Activated CD8-positive, alpha-beta memory T cell treated with anti-CD3 and anti-CD28 coated beads, Interleukin-2, amount 10 ng/mL, durations not matched to agents 7 days and 5 days (primary cell): ENCODE measurements around the gene GLA. TPM values are rescaled to one million over a fixed set of nuclear protein-coding genes. Genes with fewer than 3 reads are reported as not detected.

ENCODE experiments used
- ATAC-seq: fragments of 150-1000 bp; cut with Tn5 transposase; one replicate; pipeline ENCODE4 v1.10.0; 2021; ENCODE audit warnings: moderate library complexity
- CTCF ChIA-PET: fragments of 350-600 bp; sonication (Branson Sonifier 250); formaldehyde crosslinking; loops from one replicate; lab custom pipeline; 2021; ENCODE audit warnings: antibody characterized with exemption; lab: Charles Lee
- DNase-seq: peaks from one replicate; pipeline ENCODE4 v3.0.0-alpha.2; 2020
- H3K27ac Mint-ChIP-seq: one replicate; pipeline ENCODE4 v1.8.0; 2021; ENCODE audit warnings: mild to moderate bottlenecking, mixed read lengths
- H3K27me3 Mint-ChIP-seq: one replicate; pipeline ENCODE4 v1.8.0; 2021; ENCODE audit warnings: mixed read lengths
- H3K36me3 Mint-ChIP-seq: one replicate; pipeline ENCODE4 v1.8.0; 2021; ENCODE audit warnings: mild to moderate bottlenecking, mixed read lengths
- H3K4me1 Mint-ChIP-seq: one replicate; pipeline ENCODE4 v1.8.0; 2021; ENCODE audit warnings: mixed read lengths
- H3K4me3 Mint-ChIP-seq: one replicate; pipeline ENCODE4 v1.8.0; 2021; ENCODE audit warnings: mild to moderate bottlenecking, moderate library complexity, mixed read lengths
- H3K9me3 Mint-ChIP-seq: one replicate; pipeline ENCODE4 v1.8.0; 2022; ENCODE audit warnings: low read depth, mixed read lengths
- total RNA-seq, 2 experiments: library from RNA; stranded (reverse); gene quantifications; one replicate each; pipeline ENCODE4 v1.2.3, GENCODE V29; 2021

Gene GLA
- total RNA-seq, 2 experiments from 2014 or later, result 40.2 to 60.4 TPM

DNA sequence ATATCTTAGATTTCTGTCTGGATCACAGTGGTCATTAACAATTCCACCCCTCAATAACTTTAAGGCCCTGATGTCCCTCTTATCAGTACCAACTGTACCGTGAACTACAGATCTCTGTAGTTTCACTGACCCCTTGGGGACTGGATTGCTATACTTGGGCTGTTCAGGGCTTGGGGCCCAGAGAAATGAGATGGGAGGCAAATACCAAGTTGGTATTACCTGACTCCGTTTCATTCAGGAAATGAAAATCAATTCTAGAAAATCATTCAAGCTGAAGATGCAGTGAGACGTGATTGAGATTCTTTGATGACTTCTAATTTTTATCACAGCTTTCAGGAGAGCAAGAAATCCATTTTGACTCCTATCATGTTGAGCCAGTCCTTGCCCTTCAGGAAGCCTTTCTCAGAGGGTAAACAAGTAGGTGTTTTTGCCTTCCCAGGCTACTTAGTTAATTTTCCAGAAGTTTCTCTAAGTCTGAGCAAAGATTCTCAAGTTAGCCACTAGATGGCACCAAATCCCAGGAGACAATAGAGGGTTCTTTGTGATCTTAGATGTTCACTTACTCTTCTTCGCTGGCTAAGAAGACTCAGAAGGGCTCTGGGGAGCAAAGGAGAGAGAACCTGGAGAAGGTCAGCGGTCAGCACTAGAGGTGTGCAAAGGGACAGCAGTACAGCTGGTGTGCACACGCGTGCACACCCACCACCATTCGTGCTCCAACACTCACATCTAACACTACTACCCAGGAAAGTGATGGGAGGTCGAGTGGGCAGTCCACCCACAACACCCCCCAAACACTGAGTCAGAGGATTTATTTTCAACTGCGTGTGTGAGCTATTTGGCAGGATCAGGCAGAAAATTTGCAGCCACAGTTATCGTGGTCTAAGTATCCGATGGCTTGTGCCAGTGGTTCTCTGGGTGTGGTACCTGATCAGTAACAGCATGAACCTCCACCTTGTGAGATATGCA, 7.7 kb upstream of the GLA start:
- CTCF ChIA-PET, result interaction anchor here (0.6 to 1.9 kb wide), 6 partner anchors 25 to 388 kb away, joined by 3 to 4 read pairs (median 3); partner anchors contain the start of genes ARMCX6 and RPL36A
- Mint-ChIP-seq H3K4me3 (no peak overlapping the region), H3K27ac (peak overlapping the region; percentile 61), H3K36me3 (peaks cover 25% of the 10 kb centered on the region), H3K9me3 (no peaks in the 10 kb centered on the region), H3K27me3 (no peaks in the 10 kb centered on the region), H3K4me1 (peaks cover 51% of the 10 kb centered on the region)
- ATAC-seq (peak; percentile 60), DNase-seq (peak; percentile 42)

DNA sequence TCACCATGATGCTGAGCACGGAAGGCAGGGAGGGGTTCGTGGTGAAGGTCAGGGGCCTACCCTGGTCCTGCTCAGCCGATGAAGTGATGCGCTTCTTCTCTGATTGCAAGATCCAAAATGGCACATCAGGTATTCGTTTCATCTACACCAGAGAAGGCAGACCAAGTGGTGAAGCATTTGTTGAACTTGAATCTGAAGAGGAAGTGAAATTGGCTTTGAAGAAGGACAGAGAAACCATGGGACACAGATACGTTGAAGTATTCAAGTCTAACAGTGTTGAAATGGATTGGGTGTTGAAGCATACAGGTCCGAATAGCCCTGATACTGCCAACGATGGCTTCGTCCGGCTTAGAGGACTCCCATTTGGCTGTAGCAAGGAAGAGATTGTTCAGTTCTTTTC, 4.3 kb upstream of the GLA start:
- DNase-seq, result no peak
- Mint-ChIP-seq H3K4me1 (peaks cover 42% of the 10 kb centered on the region), H3K9me3 (no peaks in the 10 kb centered on the region), H3K36me3 (peaks cover 27% of the 10 kb centered on the region), H3K4me3 (no peak overlapping the region), H3K27ac (no peak overlapping the region), H3K27me3 (no peaks in the 10 kb centered on the region)
- CTCF ChIA-PET, result no interaction called here
- ATAC-seq, result no peak

DNA sequence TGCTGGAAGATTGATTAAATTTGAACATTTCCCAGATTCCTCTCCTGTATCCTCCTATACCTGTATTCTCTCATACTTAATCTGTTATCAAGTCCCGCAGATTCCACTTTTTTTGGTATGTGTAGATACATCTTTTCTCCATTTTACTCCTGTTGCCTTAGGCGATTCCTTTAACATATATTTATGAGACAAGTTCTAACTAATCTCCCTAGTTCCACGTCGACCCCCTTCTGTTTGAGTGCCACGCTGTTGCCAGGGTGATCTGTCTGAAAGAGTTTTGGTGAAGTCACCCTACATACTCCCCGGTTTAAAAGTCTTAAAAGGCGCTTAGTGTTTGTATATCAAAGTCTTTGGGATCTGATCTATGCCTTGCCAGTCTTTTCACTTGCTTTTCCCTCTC, 2.7 kb upstream of the GLA start:
- H3K9me3 Mint-ChIP-seq, result no peaks in the 10 kb centered on the region
- no peak for DNase-seq
- H3K36me3 Mint-ChIP-seq, result peaks cover 27% of the 10 kb centered on the region
- no peak for ATAC-seq
- peak overlapping the region; percentile 55 for H3K4me3 Mint-ChIP-seq
- CTCF ChIA-PET, result no interaction called here
- no peaks in the 10 kb centered on the region for H3K27me3 Mint-ChIP-seq
- peak overlapping the region; percentile 75 for H3K27ac Mint-ChIP-seq
- peaks cover 39% of the 10 kb centered on the region for H3K4me1 Mint-ChIP-seq

DNA sequence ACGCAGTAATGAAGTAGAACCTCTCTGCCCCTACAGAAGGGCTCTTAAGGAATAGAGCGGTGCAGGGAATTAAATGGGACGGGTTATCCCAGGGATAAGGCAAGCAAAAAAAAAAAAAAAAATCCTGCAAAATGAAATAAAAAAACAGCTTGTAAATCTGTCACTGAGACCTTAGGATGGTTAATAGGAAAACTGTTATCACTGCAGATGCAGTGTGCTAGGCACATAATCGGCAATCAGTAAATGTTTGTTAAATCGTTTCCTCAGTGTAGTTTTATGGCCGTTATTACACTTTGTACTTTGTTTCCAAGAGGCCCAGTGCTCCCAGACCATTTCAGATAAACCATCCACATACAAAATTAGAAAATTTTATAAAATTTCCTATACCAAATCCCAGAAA, 1.3 kb upstream of the GLA start:
- peaks cover 29% of the 10 kb centered on the region for H3K36me3 Mint-ChIP-seq
- peaks cover 35% of the 10 kb centered on the region for H3K4me1 Mint-ChIP-seq
- H3K4me3 Mint-ChIP-seq, result peak overlapping the region; percentile 98
- CTCF ChIA-PET, result no interaction called here
- no peak for ATAC-seq
- DNase-seq, result no peak
- H3K9me3 Mint-ChIP-seq, result no peaks in the 10 kb centered on the region
- peak overlapping the region; percentile 98 for H3K27ac Mint-ChIP-seq
- H3K27me3 Mint-ChIP-seq, result no peaks in the 10 kb centered on the region

DNA sequence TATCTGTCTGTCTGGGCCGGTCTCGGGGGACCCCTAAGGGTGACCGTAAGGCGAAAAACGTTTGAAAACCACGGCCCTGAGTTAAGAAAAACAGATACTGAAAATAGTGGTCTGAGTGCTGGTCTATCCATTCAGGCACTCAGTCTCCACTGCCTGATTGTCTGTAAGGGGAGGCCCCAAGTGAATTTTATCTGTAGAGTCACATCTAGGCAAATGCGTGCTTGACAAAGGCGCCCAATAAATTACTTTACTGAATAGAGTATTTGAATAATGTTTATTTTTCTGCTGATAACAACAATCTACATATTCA, 762 bp upstream of the GLA start:
- no peaks in the 10 kb centered on the region for H3K9me3 Mint-ChIP-seq
- peaks cover 32% of the 10 kb centered on the region for H3K36me3 Mint-ChIP-seq
- CTCF ChIA-PET, result no interaction called here
- peak overlapping the region; percentile 98 for H3K4me3 Mint-ChIP-seq
- peak overlapping the region; percentile 98 for H3K27ac Mint-ChIP-seq
- H3K4me1 Mint-ChIP-seq, result peaks cover 36% of the 10 kb centered on the region
- ATAC-seq (peak; percentile 17), DNase-seq (no peak)
- H3K27me3 Mint-ChIP-seq, result no peaks in the 10 kb centered on the region

DNA sequence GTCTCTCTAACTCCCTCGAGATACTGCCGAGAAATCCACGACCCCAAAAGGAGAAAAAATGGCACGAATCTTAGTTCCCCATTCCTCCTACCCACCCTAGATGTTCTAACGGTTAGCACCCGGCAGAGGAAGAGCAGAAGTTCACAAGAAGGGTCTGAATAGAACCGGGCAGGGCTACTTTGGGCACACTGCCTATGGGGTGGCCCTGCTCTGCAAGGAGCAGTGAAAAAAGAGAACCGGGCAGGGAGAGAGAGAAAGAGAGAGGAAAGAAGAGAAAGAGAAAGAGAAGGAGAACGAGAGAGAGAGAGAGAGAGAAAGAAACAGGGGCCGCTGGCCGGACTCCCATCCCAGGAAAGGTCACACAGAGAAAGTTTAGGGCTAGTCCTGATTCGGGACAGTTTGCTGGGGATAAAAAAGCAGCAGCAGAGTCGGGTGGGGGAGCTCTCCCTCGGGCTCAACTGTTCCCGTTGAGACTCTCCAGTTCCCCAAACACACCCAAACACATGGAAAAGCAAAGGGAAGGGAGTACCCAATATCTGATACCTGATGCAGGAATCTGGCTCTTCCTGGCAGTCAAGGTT, 468 bp downstream of the GLA start:
- no peaks in the 10 kb centered on the region for H3K9me3 Mint-ChIP-seq
- DNase-seq, result no peak
- H3K36me3 Mint-ChIP-seq, result peaks cover 24% of the 10 kb centered on the region
- no peaks in the 10 kb centered on the region for H3K27me3 Mint-ChIP-seq
- peaks cover 24% of the 10 kb centered on the region for H3K4me1 Mint-ChIP-seq
- CTCF ChIA-PET, result interaction anchor here (1.0 kb wide), 1 partner anchor 17 kb away, joined by 4 read pairs; the partner anchor contains the start of gene RPL36A
- peak overlapping the region; percentile 98 for H3K27ac Mint-ChIP-seq
- ATAC-seq, result peak; percentile 2
- peak overlapping the region; percentile 98 for H3K4me3 Mint-ChIP-seq

DNA sequence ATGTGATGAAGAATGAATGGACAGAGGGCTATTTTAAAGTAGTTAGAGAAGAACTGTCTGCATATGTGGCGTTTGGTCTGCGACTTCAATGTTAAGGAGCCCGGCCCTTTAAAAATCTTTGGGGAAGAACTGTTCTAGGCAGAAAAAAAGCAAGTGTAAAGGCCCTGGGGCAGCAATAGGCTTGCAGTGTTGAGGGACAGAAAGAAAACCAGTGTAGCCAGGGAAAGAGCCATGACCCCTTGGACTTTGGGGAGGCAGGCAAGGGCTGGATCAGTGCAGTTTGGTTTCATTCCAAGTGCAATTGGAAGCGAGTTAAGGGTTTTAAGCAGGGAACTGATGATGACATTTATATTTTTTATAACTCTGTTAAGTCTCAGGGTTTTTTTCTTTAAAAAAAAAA, 7.9 kb downstream of the GLA start:
- DNase-seq (no peak), ATAC-seq (peak; percentile 18)
- H3K4me3 Mint-ChIP-seq, result no peak overlapping the region
- no peak overlapping the region for H3K27ac Mint-ChIP-seq
- no peaks in the 10 kb centered on the region for H3K27me3 Mint-ChIP-seq
- peaks cover 10% of the 10 kb centered on the region for H3K4me1 Mint-ChIP-seq
- H3K9me3 Mint-ChIP-seq, result no peaks in the 10 kb centered on the region
- peaks cover 34% of the 10 kb centered on the region for H3K36me3 Mint-ChIP-seq
- CTCF ChIA-PET, result no interaction called here

DNA sequence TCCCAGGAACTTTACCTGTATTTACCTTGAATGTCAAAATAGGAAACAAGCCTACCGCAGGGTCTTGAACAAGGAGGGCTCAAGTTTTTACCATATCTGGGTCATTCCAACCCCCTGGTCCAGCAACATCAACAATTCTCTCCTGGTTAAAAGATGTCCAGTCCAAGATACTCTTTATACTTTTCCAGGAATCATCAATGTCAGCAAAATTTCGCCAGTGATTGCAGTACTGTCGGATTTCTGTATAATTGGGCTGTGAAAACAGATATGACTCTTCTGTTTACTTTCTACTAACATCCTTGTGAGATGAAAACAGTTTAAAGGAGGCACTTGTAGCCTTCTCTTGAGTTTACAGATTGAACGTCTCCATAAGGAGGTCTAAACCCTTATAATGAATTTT, 9.0 kb downstream of the GLA start:
- H3K27me3 Mint-ChIP-seq, result no peaks in the 10 kb centered on the region
- no peak for ATAC-seq
- CTCF ChIA-PET, result no interaction called here
- H3K9me3 Mint-ChIP-seq, result no peaks in the 10 kb centered on the region
- peaks cover 31% of the 10 kb centered on the region for H3K36me3 Mint-ChIP-seq
- H3K27ac Mint-ChIP-seq, result no peak overlapping the region
- no peak for DNase-seq
- no peak overlapping the region for H3K4me3 Mint-ChIP-seq
- peaks cover 12% of the 10 kb centered on the region for H3K4me1 Mint-ChIP-seq

DNA sequence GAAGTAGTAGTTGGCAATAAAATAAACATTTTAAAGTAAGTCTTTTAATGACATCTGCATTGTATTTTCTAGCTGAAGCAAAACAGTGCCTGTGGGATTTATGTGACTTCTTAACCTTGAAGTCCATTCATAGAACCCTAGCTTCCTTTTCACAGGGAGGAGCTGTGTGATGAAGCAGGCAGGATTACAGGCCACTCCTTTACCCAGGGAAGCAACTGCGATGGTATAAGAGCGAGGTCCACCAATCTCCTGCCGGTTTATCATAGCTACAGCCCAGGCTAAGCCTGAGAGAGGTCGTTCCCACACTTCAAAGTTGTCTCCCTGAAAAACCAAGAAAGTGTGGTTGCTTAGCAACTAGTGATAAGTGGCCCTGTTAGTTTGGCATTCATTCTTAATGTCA, 9.9 kb downstream of the GLA start:
- H3K27me3 Mint-ChIP-seq, result no peaks in the 10 kb centered on the region
- no peak for DNase-seq
- CTCF ChIA-PET, result no interaction called here
- no peak overlapping the region for H3K4me3 Mint-ChIP-seq
- peak overlapping the region; percentile 5 for H3K27ac Mint-ChIP-seq
- H3K9me3 Mint-ChIP-seq, result no peaks in the 10 kb centered on the region
- no peak for ATAC-seq
- peaks cover 36% of the 10 kb centered on the region for H3K36me3 Mint-ChIP-seq
- H3K4me1 Mint-ChIP-seq, result peaks cover 19% of the 10 kb centered on the region

DNA sequence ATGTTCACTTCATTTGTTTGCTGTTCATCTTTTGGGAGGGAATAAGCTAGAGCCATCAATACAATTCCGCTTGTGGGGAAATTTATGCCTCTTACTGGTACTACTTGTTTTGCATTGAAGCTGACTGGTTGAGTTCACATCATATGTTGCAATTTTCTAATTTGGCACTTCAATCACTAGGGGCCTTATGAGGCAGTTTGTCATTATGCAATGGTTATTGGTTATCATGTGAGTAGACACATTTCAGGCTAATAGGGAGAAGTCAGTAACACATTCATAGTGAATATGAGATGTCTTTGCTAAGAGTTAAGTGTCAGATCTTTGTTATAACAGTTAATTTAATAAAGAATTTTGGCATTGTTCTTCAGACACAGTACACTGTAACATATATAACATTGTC, 11.9 kb downstream of the GLA start:
- H3K27me3 Mint-ChIP-seq, result no peaks in the 10 kb centered on the region
- peaks cover 24% of the 10 kb centered on the region for H3K4me1 Mint-ChIP-seq
- CTCF ChIA-PET, result interaction anchor here (1.0 to 1.7 kb wide), 2 partner anchors 8 to 115 kb away, joined by 3 read pairs; no protein-coding TSS in a partner anchor
- H3K27ac Mint-ChIP-seq, result peak overlapping the region; percentile 34
- H3K9me3 Mint-ChIP-seq, result no peaks in the 10 kb centered on the region
- H3K4me3 Mint-ChIP-seq, result no peak overlapping the region
- no peak for DNase-seq
- H3K36me3 Mint-ChIP-seq, result peaks cover 46% of the 10 kb centered on the region
- no peak for ATAC-seq

DNA sequence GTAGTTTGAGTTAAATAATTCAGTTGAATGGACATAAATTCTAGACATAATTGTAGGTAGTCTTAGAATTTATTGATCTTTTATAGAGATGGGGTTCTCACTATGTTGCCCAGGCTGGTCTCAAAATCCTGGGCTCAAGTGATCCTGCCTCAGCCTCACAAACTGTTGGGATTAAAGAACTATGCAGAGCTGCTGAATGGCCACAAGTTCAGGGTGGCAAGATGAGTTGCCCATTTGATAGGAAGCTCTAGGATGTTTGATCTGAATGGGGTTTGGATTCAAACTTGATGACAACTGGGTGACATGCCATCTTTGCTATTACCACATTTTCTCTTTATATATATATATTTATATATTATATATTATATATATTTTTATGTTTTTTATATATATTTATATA, 13.4 kb downstream of the GLA start:
- ATAC-seq, result no peak
- H3K4me1 Mint-ChIP-seq, result peaks cover 27% of the 10 kb centered on the region
- no peak overlapping the region for H3K4me3 Mint-ChIP-seq
- H3K9me3 Mint-ChIP-seq, result no peaks in the 10 kb centered on the region
- DNase-seq, result no peak
- H3K27me3 Mint-ChIP-seq, result no peaks in the 10 kb centered on the region
- H3K36me3 Mint-ChIP-seq, result peaks cover 34% of the 10 kb centered on the region
- CTCF ChIA-PET, result no interaction called here
- H3K27ac Mint-ChIP-seq, result peak overlapping the region; percentile 68

DNA sequence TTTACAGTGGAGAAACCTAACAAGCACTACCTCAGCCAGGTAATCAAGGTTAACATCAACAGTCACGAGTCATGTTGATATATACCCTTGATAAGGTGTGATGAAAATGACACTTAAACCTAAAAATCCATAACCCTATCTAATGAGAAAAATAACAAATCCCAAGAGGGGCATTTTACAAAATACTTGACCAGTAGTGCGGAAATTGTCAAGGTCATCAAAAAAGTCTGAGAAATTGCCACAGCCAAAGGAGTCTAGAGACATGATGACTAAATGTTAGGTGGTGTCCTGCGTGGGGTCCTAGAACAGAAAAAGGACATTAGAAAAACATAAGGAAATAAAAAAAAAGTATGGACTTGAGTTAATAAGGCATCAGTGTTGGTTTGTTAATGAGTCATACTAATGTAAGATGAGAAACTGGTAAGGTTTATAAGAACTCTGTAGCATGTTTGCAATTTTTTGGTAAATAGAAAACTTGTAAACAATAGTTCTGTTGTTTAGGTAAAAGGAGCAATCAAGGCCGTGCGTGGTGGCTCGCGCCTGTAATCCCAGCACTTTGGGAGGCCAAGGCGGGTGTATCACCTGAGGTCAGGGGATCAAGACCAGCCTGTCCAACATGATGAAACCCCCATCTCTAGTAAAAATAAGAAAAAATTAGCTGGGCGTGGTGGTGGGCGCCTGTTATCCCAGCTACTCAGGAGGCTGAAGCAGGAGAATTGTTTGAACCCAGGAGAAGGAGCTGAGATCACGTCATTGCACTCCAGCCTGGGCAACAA, 14.0 kb downstream of the GLA start:
- peaks cover 34% of the 10 kb centered on the region for H3K36me3 Mint-ChIP-seq
- no peaks in the 10 kb centered on the region for H3K9me3 Mint-ChIP-seq
- no peaks in the 10 kb centered on the region for H3K27me3 Mint-ChIP-seq
- DNase-seq, result no peak
- CTCF ChIA-PET, result no interaction called here
- peaks cover 27% of the 10 kb centered on the region for H3K4me1 Mint-ChIP-seq
- H3K27ac Mint-ChIP-seq, result peak overlapping the region; percentile 68
- H3K4me3 Mint-ChIP-seq, result peak overlapping the region; percentile 88
- no peak for ATAC-seq

DNA sequence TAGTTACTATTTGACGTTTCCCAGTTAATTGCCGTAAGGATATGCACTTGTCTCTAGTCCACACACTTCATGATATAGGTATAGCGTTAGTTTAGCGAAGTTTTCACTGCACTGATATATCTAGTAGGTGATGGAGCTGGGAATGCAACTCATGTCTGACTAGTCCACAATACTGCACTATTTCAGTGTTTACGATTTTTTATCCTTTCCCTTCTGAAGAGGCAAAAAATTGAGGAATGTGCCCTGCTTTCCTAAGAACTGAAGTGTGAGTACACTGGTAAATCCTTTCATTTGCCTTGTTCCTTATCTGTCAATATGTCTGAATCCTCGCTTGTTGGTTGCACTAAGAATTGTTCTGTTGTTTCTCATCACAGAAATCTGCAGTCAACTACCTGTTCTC, 15.9 kb downstream of the GLA start:
- Mint-ChIP-seq H3K27me3 (no peaks in the 10 kb centered on the region), H3K27ac (peak overlapping the region; percentile 89), H3K9me3 (no peaks in the 10 kb centered on the region), H3K4me3 (peak overlapping the region; percentile 88), H3K36me3 (peaks cover 33% of the 10 kb centered on the region), H3K4me1 (peaks cover 27% of the 10 kb centered on the region)
- no peak for DNase-seq
- CTCF ChIA-PET, result interaction anchor here (0.9 to 1.3 kb wide), 2 partner anchors 13 to 45 kb away, joined by 3 to 4 read pairs; no protein-coding TSS in a partner anchor
- no peak for ATAC-seq
